HG02588 (cell line): ENCODE results near the gene GNAQ.
"Not testable (repeated sequence)": the region's sequence is repeated elsewhere in the genome, so short reads cannot be mapped to it uniquely, and the experiment has no call there.

Experiments
- ATAC-seq: cut with Tn5 transposase; IDR thresholded peaks from one replicate; pipeline ENCODE4 v1.9.1; 2021; ENCODE audit warnings: mild to moderate bottlenecking, moderate library complexity; ENCODE audit not compliant: unreplicated experiment

The GNAQ gene

GRCh38 chr9:77750981-77751340 lies 280.6 kb downstream of the GNAQ start:
- ATAC-seq: no peak

DNA sequence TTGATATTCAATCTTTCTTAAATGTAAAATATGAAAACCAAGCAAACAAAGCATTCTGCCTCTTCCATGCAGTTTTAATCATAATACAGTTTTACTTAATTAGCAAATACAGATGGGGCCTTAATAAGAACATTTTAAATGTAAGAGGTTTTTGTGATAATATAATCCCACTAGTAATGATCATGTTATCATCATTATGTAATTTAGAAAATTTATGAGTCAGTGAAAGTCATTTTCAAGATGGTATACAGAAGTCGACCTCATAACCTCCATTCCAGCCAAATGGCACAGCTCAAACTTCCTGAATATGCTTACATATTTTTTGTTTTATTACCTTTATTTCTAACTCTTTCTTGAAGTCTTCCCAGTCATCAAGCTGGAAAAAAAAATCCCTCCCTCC lies 281.3 kb downstream of the GNAQ start:
- no peak for ATAC-seq

DNA sequence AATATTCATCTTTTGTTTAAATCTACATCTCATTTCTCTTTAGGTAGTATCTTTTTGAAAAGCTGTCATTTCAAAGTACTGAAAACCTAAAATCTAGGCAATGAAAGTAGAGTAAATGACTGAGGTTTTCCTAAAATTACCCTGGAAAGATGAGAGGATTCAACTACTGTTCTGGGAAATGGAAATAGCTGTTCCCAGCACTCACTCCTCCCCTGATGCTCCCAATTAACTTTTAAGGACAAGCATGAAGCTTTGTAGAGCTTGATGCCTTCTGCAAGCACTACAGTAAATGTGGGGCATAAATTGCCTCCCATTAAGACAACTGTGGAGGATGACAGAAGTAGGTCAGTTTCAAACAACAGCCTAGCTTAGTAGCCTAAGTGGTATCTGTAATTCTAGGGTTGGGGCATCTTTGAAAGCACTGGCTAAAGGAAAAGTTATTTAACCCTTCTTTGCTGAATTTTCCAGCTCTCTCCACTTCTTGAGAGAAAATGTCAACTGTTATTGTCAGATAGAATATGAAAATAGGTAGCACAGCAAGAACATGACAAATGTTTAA lies 283.3 kb downstream of the GNAQ start:
- ATAC-seq: no peak

DNA sequence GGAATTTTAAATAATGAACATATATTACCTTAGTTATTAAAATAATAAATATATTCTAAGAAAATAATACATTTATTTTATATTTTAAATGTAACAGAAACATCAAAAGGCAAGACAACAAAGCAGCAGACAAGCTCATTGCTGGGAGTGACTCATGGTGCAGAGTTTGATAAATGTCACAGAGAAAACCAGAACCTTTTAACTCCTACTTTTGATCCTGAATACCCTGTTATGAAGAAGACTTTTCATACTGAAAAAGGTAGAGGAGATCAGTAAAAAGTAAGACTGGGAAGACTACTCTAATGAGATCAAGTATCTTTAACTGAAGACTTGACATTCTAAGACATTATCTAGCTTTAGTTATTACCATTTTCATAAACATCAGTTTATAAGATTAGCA lies 284.4 kb downstream of the GNAQ start:
- ATAC-seq: no peak

- ATAC-seq: no peak
Measured at GRCh38 chr9:77744841-77745430, 286.7 kb downstream of the GNAQ start.

DNA sequence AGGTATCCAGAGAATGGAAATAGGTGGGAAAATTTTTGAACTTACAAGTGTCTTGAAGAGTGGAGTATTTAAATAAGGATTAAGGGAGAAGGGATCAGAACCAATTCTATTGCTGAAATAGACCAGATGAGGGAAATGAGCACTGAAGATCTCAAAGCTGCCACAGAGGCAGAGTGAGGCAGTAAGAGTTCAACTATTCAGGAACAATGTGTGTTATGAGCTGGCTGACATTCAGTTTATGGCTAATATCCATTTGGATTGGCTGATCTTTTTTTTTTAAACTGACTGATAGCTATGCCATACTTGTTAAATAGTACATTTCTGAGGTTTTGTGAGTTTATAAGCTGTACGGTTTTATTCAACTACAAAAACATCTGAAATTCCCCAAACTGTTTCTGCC lies 288.2 kb downstream of the GNAQ start:
- ATAC-seq: no peak

- no peak for ATAC-seq
Measured at GRCh38 chr9:77738932-77739331, 292.7 kb downstream of the GNAQ start.

DNA sequence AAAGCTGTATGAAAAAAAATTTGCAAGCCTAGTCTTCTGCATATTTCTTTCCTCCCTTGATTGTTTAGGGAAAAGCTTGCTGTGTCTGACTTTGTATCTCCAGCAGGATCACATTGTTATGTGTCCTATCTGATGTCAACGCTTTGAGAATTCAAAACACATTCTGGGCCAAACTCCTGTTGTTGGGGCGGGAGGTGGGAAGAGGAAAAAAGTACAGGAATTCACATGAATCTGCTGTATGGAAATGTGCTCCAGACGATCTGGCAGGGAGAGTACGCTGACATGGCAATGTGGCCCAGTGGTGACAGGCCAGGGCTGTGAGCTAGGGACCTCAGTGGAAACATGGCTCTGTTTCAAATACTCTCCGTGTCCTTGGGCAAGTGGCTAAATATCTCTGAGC lies 296.1 kb downstream of the GNAQ start:
- no peak for ATAC-seq

- ATAC-seq: no peak
Measured at GRCh38 chr9:77731930-77732329, 299.7 kb downstream of the GNAQ start.

DNA sequence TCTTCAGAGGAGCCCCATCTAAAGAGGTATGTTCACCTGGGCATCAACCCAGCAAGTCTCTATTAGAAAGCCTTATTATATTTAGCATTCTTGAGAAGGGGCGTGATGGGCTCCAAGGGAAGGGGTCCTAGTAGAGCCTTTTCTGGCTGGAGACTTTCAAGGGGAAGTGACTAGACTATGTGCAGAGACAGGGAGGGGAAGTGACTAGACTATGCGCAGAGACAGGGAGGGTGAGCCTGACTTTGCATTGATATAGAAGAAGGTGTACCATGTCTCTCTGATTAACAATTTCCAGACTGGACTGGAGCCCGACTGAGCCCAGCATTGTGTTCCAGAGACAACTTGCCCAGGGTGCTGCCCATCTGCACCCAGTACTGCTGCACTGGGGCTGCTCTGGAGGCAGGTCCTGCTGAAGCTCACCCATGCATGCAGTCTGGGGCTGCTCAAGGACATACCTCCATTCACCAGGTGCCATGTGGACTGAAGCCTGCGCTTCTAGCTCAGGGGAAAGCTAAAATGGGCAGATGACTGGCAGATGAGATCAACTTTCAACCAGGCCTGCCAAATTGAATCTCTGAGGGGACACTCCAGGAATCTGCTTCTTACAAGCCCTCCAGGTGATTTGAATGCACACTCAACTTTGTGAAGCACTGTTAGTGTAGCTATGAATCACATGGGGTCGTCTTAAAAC lies 300.5 kb downstream of the GNAQ start:
- no peak for ATAC-seq

GRCh38 chr9:77729177-77729576 lies 302.4 kb downstream of the GNAQ start:
- ATAC-seq: no peak

GRCh38 chr9:77726814-77727213 lies 304.8 kb downstream of the GNAQ start:
- ATAC-seq: no peak

GRCh38 chr9:77726289-77726688 lies 305.3 kb downstream of the GNAQ start:
- ATAC-seq: no peak

DNA sequence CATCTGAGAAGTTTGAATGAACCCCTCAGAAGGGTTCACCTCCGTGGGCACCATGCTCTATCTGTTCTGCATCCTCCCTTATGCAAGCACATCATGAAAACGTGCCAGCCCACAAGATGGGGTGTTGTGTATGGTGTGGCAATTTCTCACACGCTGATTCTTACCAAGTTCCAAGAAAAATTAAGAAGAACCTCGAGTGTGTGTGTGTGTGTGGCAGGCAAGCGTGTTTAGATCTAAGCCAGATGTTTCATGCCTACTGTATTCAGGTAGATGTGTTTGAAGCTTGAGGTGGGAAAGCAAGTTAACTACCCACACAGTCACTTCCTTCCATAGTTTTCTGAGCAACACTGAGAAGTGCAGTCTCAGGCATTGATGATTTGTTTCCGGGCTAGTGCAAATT lies 305.8 kb downstream of the GNAQ start:
- ATAC-seq: no peak

GRCh38 chr9:77725046-77725694 lies 306.4 kb downstream of the GNAQ start:
- no peak for ATAC-seq

GRCh38 chr9:77721156-77721555 lies 310.5 kb downstream of the GNAQ start:
- ATAC-seq: not testable (repeated sequence)

GRCh38 chr9:77719321-77719720 lies 312.3 kb downstream of the GNAQ start:
- no peak for ATAC-seq

- ATAC-seq: not testable (repeated sequence)
Measured at GRCh38 chr9:77718298-77718640, 313.3 kb downstream of the GNAQ start.

DNA sequence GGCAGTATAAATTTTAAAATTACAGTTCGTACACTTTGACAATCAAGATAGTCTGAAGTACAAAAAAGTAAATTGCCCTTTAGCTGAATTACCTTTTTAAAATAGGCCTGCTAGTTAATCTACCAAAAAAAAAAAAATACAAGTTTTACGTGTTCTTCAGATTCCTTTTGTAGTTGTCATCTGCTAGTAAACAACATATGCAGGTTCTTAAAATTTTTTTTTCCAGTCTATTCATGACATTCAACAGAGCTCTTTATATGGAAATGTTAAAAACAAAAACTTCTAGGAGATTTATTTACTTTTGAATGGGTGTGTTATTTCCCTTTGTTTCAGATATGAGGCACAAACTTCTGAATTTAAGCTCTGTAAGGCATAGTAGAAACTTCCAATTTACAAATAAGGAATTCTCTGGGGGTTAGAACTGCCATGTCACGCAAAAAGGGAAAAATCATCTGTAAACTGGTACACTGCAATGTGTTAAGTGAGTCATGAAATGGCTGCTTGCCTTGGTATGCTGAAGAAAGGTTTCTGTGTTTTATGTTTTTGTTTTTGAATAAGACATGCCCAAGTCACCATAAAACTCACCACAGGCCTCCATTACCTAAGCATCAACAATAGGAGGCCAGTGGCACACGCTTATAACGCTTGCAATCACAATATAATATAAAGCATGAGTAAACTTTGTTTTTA lies 313.9 kb downstream of the GNAQ start:
- ATAC-seq: not testable (repeated sequence)

DNA sequence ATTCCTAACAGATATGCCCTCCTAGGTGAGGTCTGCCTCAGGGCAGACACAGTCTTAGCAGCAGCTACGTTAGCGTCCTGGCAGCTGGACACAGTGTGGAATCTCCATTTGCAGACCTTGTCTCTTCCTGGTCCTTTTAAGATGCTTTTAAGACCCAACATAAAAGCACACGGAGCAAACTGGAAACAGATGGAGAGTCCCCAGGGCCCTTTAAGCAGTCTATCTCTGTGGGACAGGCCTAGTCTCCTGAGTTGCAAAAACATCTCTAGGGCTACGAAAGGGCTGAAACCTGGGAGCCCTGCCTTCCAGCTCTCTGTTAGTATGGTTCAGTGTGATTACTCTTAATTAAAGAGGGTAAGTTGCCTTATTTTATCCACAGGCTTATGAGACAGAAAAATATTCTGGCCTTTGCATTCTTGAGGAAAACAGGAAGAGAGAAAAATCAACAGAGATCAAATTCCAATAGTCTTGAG lies 317.5 kb downstream of the GNAQ start:
- ATAC-seq: no peak

DNA sequence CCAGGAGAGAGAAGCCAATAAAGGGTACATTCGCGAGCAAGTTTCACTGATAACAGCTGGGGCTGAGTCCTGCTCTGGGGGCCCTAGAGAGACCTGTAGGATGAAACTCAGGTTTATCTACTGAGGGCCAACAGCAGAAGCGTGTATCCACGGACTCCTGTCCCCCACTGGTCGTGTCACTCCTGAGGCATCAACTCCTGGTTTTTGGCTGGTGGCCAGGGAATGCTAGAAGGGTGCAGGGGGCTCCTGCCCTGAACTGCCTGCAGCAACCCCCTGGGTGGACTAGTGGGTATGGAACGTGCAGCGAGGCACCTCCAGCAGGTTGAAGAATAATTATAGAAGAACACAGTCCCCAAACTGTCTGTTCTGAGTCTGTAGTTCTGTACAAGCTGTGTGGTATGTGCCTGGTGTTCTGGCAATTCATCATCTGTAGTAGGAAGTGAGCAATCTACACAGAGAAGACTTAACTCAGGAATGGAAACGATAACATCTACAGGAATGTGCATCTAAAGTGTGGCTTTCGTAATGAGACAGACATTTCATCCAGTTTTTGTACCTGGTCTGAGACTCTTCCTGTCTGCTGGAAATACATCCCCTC lies 319.0 kb downstream of the GNAQ start:
- no peak for ATAC-seq
